Neural progenitor cell (in vitro differentiated cells): Measurements from ENCODE around the gene LCT.

Experiments
- EZH2phosphoT487 ChIP-seq: fragments of 200-600 bp; sonication (generic); IDR thresholded peaks from 2 replicates; pipeline ENCODE4 v1.6.1; 2017; ENCODE audit warnings: antibody characterized with exemption
- TF ChIP-seq, protein P1 (sequence below): fragments of 200-600 bp; sonication (generic); IDR thresholded peaks from 2 replicates; pipeline ENCODE4 v1.5.1; 2017; ENCODE audit warnings: antibody characterized with exemption, mild to moderate bottlenecking

DNA sequence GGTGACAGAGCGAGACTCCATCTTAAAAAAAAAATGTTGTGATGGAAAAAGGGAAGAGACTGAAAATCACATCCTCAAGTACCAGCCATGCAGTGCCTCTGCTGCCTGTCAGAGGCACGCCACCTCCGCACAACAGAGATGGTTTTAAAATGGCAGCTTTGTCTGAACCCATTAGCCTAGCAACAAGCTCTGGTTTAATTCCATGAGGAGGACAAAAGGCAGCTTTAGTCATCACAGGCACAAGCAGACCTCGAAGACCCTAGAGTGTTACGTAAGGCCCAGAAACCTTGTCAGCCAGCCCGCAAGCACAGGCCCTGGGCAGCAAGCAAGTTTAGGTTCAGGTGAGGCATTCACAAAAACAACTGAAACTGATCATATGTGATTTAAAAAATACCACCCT lies 10.4 kb downstream of the LCT start:
- TF ChIP-seq, protein P1, sequence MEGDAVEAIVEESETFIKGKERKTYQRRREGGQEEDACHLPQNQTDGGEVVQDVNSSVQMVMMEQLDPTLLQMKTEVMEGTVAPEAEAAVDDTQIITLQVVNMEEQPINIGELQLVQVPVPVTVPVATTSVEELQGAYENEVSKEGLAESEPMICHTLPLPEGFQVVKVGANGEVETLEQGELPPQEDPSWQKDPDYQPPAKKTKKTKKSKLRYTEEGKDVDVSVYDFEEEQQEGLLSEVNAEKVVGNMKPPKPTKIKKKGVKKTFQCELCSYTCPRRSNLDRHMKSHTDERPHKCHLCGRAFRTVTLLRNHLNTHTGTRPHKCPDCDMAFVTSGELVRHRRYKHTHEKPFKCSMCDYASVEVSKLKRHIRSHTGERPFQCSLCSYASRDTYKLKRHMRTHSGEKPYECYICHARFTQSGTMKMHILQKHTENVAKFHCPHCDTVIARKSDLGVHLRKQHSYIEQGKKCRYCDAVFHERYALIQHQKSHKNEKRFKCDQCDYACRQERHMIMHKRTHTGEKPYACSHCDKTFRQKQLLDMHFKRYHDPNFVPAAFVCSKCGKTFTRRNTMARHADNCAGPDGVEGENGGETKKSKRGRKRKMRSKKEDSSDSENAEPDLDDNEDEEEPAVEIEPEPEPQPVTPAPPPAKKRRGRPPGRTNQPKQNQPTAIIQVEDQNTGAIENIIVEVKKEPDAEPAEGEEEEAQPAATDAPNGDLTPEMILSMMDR, result no peak
- no peak for TF ChIP-seq EZH2phosphoT487
